ENCODE data around the gene NLGN1. TPM values are rescaled to one million over a fixed set of nuclear protein-coding genes. Genes with fewer than 3 reads are reported as not detected.

NLGN1 gene
- total RNA-seq, 2 donors from 2014 or later: 0.36 to 11.7 TPM

GRCh38 chr3:173404156-173404555 is 6.6 kb downstream of the NLGN1 start:
- no peak overlapping the region for H3K4me3 ChIP-seq
- no peak for TF ChIP-seq POLR2AphosphoS5 (IDR thresholded peaks at IDR 0.05)
- no peak for TF ChIP-seq CTCF (IDR thresholded peaks at IDR 0.05)
- TF ChIP-seq POLR2A (IDR thresholded peaks at IDR 0.05): no peak
- H3K27me3 ChIP-seq (replicated peaks; ENCODE audit: insufficient read depth): no peaks in the 10 kb centered on the region
- 94% methylated on average over 1 of the region's 1 CpG for WGBS
- H3K9me3 ChIP-seq: no peaks in the 10 kb centered on the region
- H3K27ac ChIP-seq: no peak overlapping the region
- no peaks in the 10 kb centered on the region for H3K36me3 ChIP-seq
- DNase-seq (ENCODE audit: low spot score): no peak
- intact Hi-C loops (cut with DNase I): no loop called here
- H3K4me1 ChIP-seq (replicated peaks): no peaks in the 10 kb centered on the region

GRCh38 chr3:173410436-173410835 is 12.9 kb downstream of the NLGN1 start:
- intact Hi-C loops (cut with DNase I): loop anchor here (10.0 kb wide), 1 partner anchor 144 kb away; no protein-coding TSS in a partner anchor
- H3K4me1 ChIP-seq (replicated peaks): no peaks in the 10 kb centered on the region
- TF ChIP-seq CTCF (IDR thresholded peaks at IDR 0.05) (no peak), POLR2AphosphoS5 (IDR thresholded peaks at IDR 0.05) (no peak), POLR2A (IDR thresholded peaks at IDR 0.05) (no peak)

DNA sequence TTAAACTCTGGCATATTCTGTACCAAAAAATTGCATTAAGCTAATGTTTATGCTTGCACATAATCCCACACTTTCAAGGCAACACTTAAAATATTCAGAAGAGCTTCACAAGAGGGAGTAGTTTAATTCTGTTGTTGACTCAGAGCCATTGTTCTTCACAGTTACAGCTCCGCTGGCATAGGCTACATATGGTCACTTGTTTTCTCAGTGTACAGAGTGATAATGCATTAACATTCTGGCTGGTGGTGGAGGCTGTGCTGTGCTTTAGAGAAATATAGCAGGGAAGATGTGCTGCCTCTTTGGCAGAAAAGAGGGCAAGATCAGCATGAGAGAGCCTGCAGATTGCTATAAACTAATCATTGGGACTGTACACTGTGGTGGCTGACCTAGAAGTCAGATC is 13.3 kb downstream of the NLGN1 start:
- 85% methylated on average over 1 of the region's 1 CpG for WGBS
- H3K4me3 ChIP-seq: no peak overlapping the region
- DNase-seq (ENCODE audit: low spot score): no peak
- no peak for TF ChIP-seq POLR2A (IDR thresholded peaks at IDR 0.05)
- no peak for TF ChIP-seq CTCF (IDR thresholded peaks at IDR 0.05)
- TF ChIP-seq POLR2AphosphoS5 (IDR thresholded peaks at IDR 0.05): no peak
- no peaks in the 10 kb centered on the region for H3K27me3 ChIP-seq (replicated peaks; ENCODE audit: insufficient read depth)
- H3K9me3 ChIP-seq: no peaks in the 10 kb centered on the region
- H3K36me3 ChIP-seq: no peaks in the 10 kb centered on the region
- H3K4me1 ChIP-seq (replicated peaks): no peaks in the 10 kb centered on the region
- no peak overlapping the region for H3K27ac ChIP-seq
- intact Hi-C loops (cut with DNase I): loop anchor here (10.0 kb wide), 1 partner anchor 144 kb away; no protein-coding TSS in a partner anchor

More at GRCh38 chr3:173410436-173410835, 12.9 kb downstream of the NLGN1 start:
- no peak overlapping the region for H3K4me3 ChIP-seq
- H3K9me3 ChIP-seq: no peaks in the 10 kb centered on the region
- H3K27me3 ChIP-seq (replicated peaks; ENCODE audit: insufficient read depth): no peaks in the 10 kb centered on the region
- H3K27ac ChIP-seq: no peak overlapping the region
- no peak for DNase-seq (ENCODE audit: low spot score)
- no peaks in the 10 kb centered on the region for H3K36me3 ChIP-seq

DNA sequence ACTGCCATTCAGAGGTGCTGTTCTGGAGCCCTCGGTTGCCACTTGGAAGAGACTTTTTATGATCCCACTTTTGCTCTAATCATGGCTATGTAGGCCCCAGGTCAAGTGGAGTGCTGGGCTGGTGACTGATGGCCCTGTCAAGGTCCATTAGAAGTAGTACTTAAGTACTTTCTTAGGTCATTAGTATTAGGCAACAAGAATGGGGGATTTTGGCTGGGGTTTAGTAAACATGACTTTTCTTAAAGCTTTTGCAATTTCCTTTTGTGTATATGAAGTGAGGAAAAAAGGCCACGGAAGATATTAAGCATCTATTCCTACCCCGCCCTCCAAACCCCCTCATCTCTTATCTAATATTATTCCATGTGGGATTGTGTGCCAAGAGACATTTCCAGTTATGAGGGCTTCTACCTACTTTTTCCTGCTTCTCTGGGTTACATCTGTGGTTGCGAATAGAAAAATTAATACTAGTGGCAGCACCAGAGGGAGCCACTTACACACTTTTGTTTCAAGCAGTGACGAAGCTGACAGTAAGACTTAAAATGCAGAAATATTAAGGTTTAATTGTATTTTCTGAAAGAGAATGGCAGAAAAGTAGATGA is 13.9 kb downstream of the NLGN1 start:
- Histone ChIP-seq H3K36me3 (no peaks in the 10 kb centered on the region), H3K4me1 (replicated peaks) (no peaks in the 10 kb centered on the region), H3K4me3 (no peak overlapping the region), H3K27ac (no peak overlapping the region), H3K9me3 (no peaks in the 10 kb centered on the region), H3K27me3 (replicated peaks; ENCODE audit: insufficient read depth) (no peaks in the 10 kb centered on the region)
- DNase-seq (ENCODE audit: low spot score): no peak
- 42% methylated on average over 5 of the region's 5 CpGs for WGBS
- intact Hi-C loops (cut with DNase I): loop anchor here (10.0 kb wide), 1 partner anchor 143 kb away; no protein-coding TSS in a partner anchor
- no peak for TF ChIP-seq POLR2A (IDR thresholded peaks at IDR 0.05)
- TF ChIP-seq CTCF (IDR thresholded peaks at IDR 0.05): peak in 3 of 4 experiments; percentile 23 to 40 (median 27)

DNA sequence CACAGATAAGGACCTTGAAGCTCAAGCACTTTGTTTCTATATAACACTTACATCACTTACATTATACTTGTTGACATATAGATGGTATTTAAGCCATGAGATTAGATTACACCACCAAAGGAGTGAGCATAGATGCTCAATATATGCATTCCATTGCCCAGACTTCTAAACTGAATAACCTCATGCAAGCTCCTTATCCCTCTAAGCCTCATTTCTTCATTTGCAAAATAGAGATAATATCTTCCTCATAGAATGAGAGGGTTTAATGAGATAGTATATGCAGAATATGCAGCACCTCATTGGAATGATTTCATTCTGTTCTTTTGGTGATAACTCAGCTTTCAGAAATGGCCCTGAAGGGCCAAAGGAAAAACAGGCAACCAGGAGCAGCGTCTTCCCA is 18.5 kb downstream of the NLGN1 start:
- Histone ChIP-seq H3K4me1 (replicated peaks) (no peaks in the 10 kb centered on the region), H3K9me3 (no peaks in the 10 kb centered on the region), H3K36me3 (no peaks in the 10 kb centered on the region), H3K4me3 (no peak overlapping the region), H3K27me3 (replicated peaks; ENCODE audit: insufficient read depth) (no peaks in the 10 kb centered on the region), H3K27ac (no peak overlapping the region)
- 97% methylated on average over 1 of the region's 1 CpG for WGBS
- no peak for DNase-seq (ENCODE audit: low spot score)
- TF ChIP-seq CTCF (IDR thresholded peaks at IDR 0.05): no peak
- TF ChIP-seq POLR2A (IDR thresholded peaks at IDR 0.05): no peak
- TF ChIP-seq POLR2AphosphoS5 (IDR thresholded peaks at IDR 0.05): no peak
- intact Hi-C loops (cut with DNase I): loop anchor here (10.0 kb wide), 1 partner anchor 139 kb away; no protein-coding TSS in a partner anchor
